ENCODE results near the gene ATG7. TPM values are rescaled to one million over a fixed set of nuclear protein-coding genes. Genes with fewer than 3 reads are reported as not detected.

Gene ATG7
- total RNA-seq, 4 donors from 2014 or later = 49.4 to 145 (median 82.1) TPM

DNA sequence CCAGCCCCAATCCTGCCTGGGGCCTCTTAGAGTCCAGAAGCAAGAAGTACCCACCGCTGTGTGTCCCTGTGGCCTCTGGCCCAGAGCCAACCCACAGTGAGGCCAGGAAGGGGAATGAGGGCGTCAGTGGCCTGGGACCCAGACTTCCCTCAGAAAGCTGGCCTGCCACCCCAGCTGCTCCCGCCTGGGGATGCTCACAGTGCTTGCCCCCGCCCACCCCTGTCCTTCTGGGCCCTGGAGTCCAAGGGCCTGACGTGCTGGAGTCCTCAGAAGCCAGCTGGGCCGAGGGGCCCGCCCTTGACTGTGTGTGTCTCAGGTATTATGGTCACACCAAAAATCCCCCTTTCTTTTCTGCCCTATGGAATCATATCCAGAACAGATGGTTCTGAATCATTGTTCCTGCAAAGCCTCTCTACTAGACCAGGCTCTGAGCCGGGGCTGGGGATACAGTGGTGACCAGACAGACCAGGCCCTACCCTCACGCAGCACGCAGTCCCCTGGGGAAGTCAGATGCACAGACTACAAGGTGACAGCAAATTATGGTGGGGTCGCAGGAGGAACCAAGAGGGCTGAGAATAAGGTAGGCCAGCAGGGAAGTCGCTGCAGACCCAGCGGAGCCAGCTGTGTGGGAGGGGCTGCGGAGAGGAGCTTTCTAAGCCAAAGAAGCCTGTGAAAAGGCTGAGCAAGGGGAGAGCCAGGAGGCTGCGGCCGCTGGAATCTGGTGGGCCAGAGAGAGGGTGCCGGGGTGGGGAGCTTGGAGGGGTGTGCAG lies 272.4 kb downstream of the ATG7 start:
- peak in 1 of 2 donors; percentile 66 for DNase-seq (ENCODE audit: low spot score in 2 of 2)
- H3K9me3 ChIP-seq = no peaks in the 10 kb centered on the region
- H3K4me3 ChIP-seq = no peak overlapping the region
- no peaks in the 10 kb centered on the region for H3K27me3 ChIP-seq
- peak overlapping the region; percentile 54 for H3K27ac ChIP-seq
- peaks cover 16% of the 10 kb centered on the region for H3K4me1 ChIP-seq
- TF ChIP-seq POLR2AphosphoS5 (IDR thresholded peaks at IDR 0.05) (no peak), POLR2A (IDR thresholded peaks at IDR 0.05) (no peak), EP300 (IDR thresholded peaks at IDR 0.05) (no peak)
- TF ChIP-seq, protein P1, sequence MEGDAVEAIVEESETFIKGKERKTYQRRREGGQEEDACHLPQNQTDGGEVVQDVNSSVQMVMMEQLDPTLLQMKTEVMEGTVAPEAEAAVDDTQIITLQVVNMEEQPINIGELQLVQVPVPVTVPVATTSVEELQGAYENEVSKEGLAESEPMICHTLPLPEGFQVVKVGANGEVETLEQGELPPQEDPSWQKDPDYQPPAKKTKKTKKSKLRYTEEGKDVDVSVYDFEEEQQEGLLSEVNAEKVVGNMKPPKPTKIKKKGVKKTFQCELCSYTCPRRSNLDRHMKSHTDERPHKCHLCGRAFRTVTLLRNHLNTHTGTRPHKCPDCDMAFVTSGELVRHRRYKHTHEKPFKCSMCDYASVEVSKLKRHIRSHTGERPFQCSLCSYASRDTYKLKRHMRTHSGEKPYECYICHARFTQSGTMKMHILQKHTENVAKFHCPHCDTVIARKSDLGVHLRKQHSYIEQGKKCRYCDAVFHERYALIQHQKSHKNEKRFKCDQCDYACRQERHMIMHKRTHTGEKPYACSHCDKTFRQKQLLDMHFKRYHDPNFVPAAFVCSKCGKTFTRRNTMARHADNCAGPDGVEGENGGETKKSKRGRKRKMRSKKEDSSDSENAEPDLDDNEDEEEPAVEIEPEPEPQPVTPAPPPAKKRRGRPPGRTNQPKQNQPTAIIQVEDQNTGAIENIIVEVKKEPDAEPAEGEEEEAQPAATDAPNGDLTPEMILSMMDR (IDR thresholded peaks at IDR 0.05) = no peak
- H3K36me3 ChIP-seq = peaks cover 4% of the 10 kb centered on the region
- WGBS = 67% methylated on average over 8 of the region's 17 CpGs

DNA sequence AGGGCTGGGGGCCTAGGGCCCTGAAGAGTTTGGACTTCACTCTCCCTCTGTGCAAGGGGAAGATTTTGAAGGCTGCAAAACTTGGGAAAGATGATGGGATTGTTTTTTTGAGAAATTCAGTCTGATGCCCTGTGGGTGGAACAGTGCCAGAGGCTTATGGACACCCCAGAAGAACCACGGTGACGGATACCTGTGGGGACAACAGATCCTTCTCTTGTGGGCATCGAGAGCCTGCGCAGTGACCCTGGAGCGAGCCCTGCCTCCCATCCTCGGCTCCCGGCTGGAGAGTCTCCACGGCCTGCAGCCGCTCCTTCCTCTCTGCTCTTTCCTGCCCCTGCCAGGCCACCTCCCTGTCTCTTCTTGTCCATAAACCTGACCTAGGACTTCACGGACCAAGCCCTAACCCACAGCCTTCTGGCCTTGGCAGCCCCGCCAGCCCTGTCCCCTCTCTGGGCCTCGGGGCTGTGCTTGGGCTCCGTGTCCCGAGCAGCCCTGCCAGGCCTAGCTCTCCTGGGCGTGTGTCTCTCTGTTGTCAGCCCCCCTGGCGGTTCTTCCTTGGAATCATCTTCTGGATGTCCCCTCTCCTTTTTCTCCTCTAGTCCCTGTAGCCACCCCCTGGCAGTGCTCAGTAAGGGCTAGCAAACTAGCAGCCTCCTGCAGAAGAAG lies 273.1 kb downstream of the ATG7 start:
- DNase-seq (ENCODE audit: low spot score in 2 of 2) = peak in 1 of 2 donors; percentile 67
- WGBS = 69% methylated on average over 9 of the region's 16 CpGs
- Histone ChIP-seq H3K4me3 (no peak overlapping the region), H3K9me3 (no peaks in the 10 kb centered on the region), H3K27me3 (no peaks in the 10 kb centered on the region), H3K27ac (peak overlapping the region; percentile 54), H3K36me3 (peaks cover 4% of the 10 kb centered on the region), H3K4me1 (peaks cover 18% of the 10 kb centered on the region)
- TF ChIP-seq, protein P1 (IDR thresholded peaks at IDR 0.05) = no peak
- TF ChIP-seq POLR2A (IDR thresholded peaks at IDR 0.05) = no peak
- TF ChIP-seq EP300 (IDR thresholded peaks at IDR 0.05) = no peak
- no peak for TF ChIP-seq POLR2AphosphoS5 (IDR thresholded peaks at IDR 0.05)

DNA sequence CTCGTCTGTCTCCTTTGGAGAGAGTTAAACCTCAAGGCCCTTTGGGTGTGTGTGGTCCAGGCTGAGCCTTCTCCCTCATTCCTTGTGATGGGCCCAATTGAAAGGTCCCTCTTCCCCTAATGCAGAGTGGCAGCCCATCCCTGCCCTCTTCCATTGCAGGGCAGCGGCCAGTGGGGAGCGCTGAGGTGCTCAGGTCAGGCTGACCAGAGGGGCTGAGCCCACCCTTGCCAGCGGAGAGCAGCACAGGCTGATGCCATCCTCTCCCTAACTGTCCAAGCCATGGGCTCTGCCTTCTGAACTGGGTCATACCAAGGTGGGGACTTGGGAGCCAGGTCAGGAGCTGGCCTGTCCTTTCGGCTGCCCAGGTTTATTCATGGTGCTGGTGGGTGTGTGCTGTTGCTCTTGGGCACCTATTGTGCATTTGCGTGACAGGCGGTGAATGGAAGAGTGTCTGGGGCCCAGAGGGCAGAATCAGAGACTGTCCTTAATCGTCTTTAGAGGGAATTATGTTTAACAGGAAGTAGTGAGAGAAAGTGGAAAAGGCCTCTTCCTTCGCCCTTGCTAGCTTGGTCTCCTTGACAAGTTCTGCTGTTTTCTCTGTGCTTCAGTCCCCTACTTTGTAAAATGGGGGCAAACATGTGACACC lies 274.6 kb downstream of the ATG7 start:
- no peaks in the 10 kb centered on the region for H3K9me3 ChIP-seq
- DNase-seq (ENCODE audit: low spot score in 2 of 2) = peak in 1 of 2 donors; percentile 40
- 86% methylated on average over 7 of the region's 9 CpGs for WGBS
- TF ChIP-seq POLR2AphosphoS5 (IDR thresholded peaks at IDR 0.05) (no peak), EP300 (IDR thresholded peaks at IDR 0.05) (no peak), POLR2A (IDR thresholded peaks at IDR 0.05) (no peak)
- TF ChIP-seq, protein P1 (IDR thresholded peaks at IDR 0.05) = no peak
- H3K4me3 ChIP-seq = no peak overlapping the region
- H3K4me1 ChIP-seq = peaks cover 22% of the 10 kb centered on the region
- no peak overlapping the region for H3K27ac ChIP-seq
- peaks cover 4% of the 10 kb centered on the region for H3K36me3 ChIP-seq
- no peaks in the 10 kb centered on the region for H3K27me3 ChIP-seq

DNA sequence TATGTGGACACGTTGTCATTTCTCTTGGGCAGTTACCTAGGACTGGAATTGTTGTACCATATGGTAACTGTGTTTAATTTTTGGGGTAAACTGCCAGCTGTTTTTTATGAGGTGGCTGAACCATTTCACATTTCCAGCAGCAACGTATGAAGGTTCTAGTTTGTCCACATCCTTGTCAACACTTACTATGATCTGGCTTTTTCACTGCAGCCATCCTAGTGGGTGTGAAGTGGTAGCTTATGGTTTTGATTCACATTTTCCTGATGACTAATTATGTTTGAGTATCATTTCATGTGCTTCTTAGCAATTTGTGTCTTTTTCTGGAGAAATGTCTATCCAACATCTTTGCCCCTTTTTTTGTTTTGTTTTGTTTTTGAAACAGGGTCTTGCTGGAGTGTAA lies 275.3 kb downstream of the ATG7 start:
- peaks cover 22% of the 10 kb centered on the region for H3K4me1 ChIP-seq
- peaks cover 4% of the 10 kb centered on the region for H3K36me3 ChIP-seq
- WGBS = 88% methylated on average over 2 of the region's 2 CpGs
- H3K9me3 ChIP-seq = no peaks in the 10 kb centered on the region
- TF ChIP-seq POLR2AphosphoS5 (IDR thresholded peaks at IDR 0.05) (no peak), EP300 (IDR thresholded peaks at IDR 0.05) (no peak), POLR2A (IDR thresholded peaks at IDR 0.05) (no peak)
- TF ChIP-seq, protein P1 (IDR thresholded peaks at IDR 0.05) = no peak
- no peak for DNase-seq (ENCODE audit: low spot score in 2 of 2)
- H3K27me3 ChIP-seq = no peaks in the 10 kb centered on the region
- no peak overlapping the region for H3K4me3 ChIP-seq
- H3K27ac ChIP-seq = no peak overlapping the region

DNA sequence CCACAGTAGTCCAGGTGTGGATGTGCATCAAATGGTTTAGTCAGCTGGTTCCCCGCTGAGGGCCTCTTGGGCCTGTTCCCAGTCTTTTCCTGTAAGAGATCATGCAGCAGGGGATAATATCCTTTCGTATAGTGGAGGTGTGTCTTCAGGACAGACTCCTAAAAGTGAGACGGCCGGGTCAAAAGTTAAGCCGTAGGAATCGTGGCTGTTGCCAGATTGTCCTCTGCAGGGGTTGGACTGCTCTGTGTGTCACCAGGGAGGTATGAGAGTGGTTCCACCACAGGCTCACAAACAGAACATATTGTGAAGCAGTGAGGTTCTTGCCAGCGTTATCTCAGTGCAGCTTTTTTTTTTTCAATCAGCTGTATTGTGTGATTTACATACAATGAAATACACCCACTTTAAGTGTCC lies 276.5 kb downstream of the ATG7 start:
- no peak overlapping the region for H3K27ac ChIP-seq
- peak in 1 of 2 donors; percentile 50 for DNase-seq (ENCODE audit: low spot score in 2 of 2)
- WGBS = 47% methylated on average over 7 of the region's 7 CpGs

More for the DNA sequence above, 276.5 kb downstream of the ATG7 start:
- no peak for TF ChIP-seq POLR2A (IDR thresholded peaks at IDR 0.05)
- TF ChIP-seq EP300 (IDR thresholded peaks at IDR 0.05) = no peak
- Histone ChIP-seq H3K4me3 (no peak overlapping the region), H3K27me3 (no peaks in the 10 kb centered on the region), H3K4me1 (peaks cover 31% of the 10 kb centered on the region), H3K36me3 (peaks cover 4% of the 10 kb centered on the region), H3K9me3 (no peaks in the 10 kb centered on the region)
